WTC11 (cell line): ENCODE data around the gene STX8. TPM values are rescaled to one million over a fixed set of nuclear protein-coding genes. Genes with fewer than 3 reads are reported as not detected.
A peak's percentile ranks its signal among the peaks of the same experiment; 100 is the strongest.

Experiments used
- ATAC-seq: fragments of 200-7000 bp; cut with Tn5 transposase; 2 replicates; pipeline ENCODE4 v1.10.0; 2021; ENCODE audit warnings: mild to moderate bottlenecking, moderate library complexity
- CTCF ChIA-PET: fragments of 300-600 bp; sonication (Branson Sonifier 250); formaldehyde crosslinking; loops from one replicate; lab custom pipeline; 2021; ENCODE audit warnings: antibody characterized with exemption; lab: Charles Lee
- POLR2A ChIA-PET: fragments of 350-600 bp; sonication (Branson Sonifier 250); formaldehyde crosslinking; loops from one replicate; lab custom pipeline; 2021; ENCODE audit warnings: antibody characterized with exemption; lab: Charles Lee
- DNase-seq: peaks from one replicate; pipeline ENCODE4 v3.0.0; 2021; ENCODE audit warnings: low spot score
- H3K27ac Mint-ChIP-seq: 2 replicates; pipeline ENCODE4 v1.8.0; 2021; ENCODE audit warnings: mixed read lengths
- H3K27me3 Mint-ChIP-seq: 2 replicates; pipeline ENCODE4 v1.8.0; 2021; ENCODE audit warnings: low read depth, mild to moderate bottlenecking, moderate library complexity, mixed read lengths
- H3K36me3 Mint-ChIP-seq: 2 replicates; pipeline ENCODE4 v1.8.0; 2021; ENCODE audit warnings: mixed read lengths
- H3K4me1 Mint-ChIP-seq: 2 replicates; pipeline ENCODE4 v1.8.0; 2022; ENCODE audit warnings: mixed read lengths
- H3K4me3 Mint-ChIP-seq: 2 replicates; pipeline ENCODE4 v1.8.0; 2021; ENCODE audit warnings: mild to moderate bottlenecking, moderate library complexity, mixed read lengths
- H3K9me3 Mint-ChIP-seq: 2 replicates; pipeline ENCODE4 v1.8.0; 2021; ENCODE audit warnings: mixed read lengths
- CREB1 ChIP-seq: sonication (generic); formaldehyde crosslinking; IDR thresholded peaks from 2 replicates; pipeline ENCODE4 v1.8.0; 2023; ENCODE audit warnings: mild to moderate bottlenecking, missing genetic modification reagents
- JAZF1 ChIP-seq: fragments of 250-450 bp; sonication (Bioruptor Pico); IDR thresholded peaks from 2 replicates; pipeline ENCODE4 v1.9.0; 2021; ENCODE audit warnings: moderate library complexity, mild to moderate bottlenecking, inconsistent platforms
- MXD4 ChIP-seq: fragments of 250-450 bp; sonication (Bioruptor Pico); IDR thresholded peaks from 2 replicates; pipeline ENCODE4 v1.8.0; 2021; ENCODE audit warnings: mild to moderate bottlenecking, moderate library complexity, borderline replicate concordance
- NR3C1 ChIP-seq: sonication (generic); formaldehyde crosslinking; conservative IDR thresholded peaks from 2 replicates; pipeline ENCODE4 v1.8.1; 2023; ENCODE audit warnings: low read depth, mild to moderate bottlenecking, missing genetic modification reagents
- SP1 ChIP-seq: sonication (generic); formaldehyde crosslinking; conservative IDR thresholded peaks from 2 replicates; pipeline ENCODE4 v1.8.1; 2022; ENCODE audit warnings: missing genetic modification reagents
- TCF7 ChIP-seq: sonication (generic); formaldehyde crosslinking; IDR thresholded peaks from 2 replicates; pipeline ENCODE4 v1.8.0; 2022; ENCODE audit warnings: mild to moderate bottlenecking, low read depth, missing genetic modification reagents, moderate library complexity
- TEAD4 ChIP-seq: sonication (generic); formaldehyde crosslinking; IDR thresholded peaks from 2 replicates; pipeline ENCODE4 v1.8.0; 2022; ENCODE audit warnings: mild to moderate bottlenecking, missing genetic modification reagents
- ZNF423 ChIP-seq: fragments of 250-450 bp; sonication (Bioruptor Pico); IDR thresholded peaks from 2 replicates; pipeline ENCODE4 v2.1.2; 2022; ENCODE audit warnings: mild to moderate bottlenecking, moderate library complexity
- total RNA-seq: library from RNA; stranded (reverse); gene quantifications from 3 replicates; pipeline ENCODE4 v1.2.3, GENCODE V29; 2021
- TF ChIP-seq, protein P1 (sequence below): fragments of 250-450 bp; sonication (Bioruptor Pico); IDR thresholded peaks from 2 replicates; pipeline ENCODE4 v1.9.0; 2021; ENCODE audit warnings: moderate library complexity, mild to moderate bottlenecking, inconsistent platforms, borderline replicate concordance
- TF ChIP-seq, protein P2 (sequence below): sonication (generic); formaldehyde crosslinking; IDR thresholded peaks from 2 replicates; pipeline ENCODE4 v1.8.0; 2022; ENCODE audit warnings: missing genetic modification reagents
- TF ChIP-seq, protein P3 (sequence below): fragments of 250-450 bp; sonication (Bioruptor Pico); IDR thresholded peaks from 2 replicates; pipeline ENCODE4 v1.9.0; 2021; ENCODE audit warnings: mild to moderate bottlenecking, borderline replicate concordance
- TF ChIP-seq, protein P4 (sequence below): sonication (generic); formaldehyde crosslinking; IDR thresholded peaks from 2 replicates; pipeline ENCODE4 v1.8.1; 2023; ENCODE audit warnings: mild to moderate bottlenecking, missing genetic modification reagents, borderline replicate concordance
- TF ChIP-seq, protein P5 (sequence below): sonication (generic); formaldehyde crosslinking; IDR thresholded peaks from 2 replicates; pipeline ENCODE4 v1.8.0; 2022; ENCODE audit warnings: mild to moderate bottlenecking, missing genetic modification reagents

The STX8 gene
- total RNA-seq, 1 experiment from 2014 or later = 39.9 TPM

DNA sequence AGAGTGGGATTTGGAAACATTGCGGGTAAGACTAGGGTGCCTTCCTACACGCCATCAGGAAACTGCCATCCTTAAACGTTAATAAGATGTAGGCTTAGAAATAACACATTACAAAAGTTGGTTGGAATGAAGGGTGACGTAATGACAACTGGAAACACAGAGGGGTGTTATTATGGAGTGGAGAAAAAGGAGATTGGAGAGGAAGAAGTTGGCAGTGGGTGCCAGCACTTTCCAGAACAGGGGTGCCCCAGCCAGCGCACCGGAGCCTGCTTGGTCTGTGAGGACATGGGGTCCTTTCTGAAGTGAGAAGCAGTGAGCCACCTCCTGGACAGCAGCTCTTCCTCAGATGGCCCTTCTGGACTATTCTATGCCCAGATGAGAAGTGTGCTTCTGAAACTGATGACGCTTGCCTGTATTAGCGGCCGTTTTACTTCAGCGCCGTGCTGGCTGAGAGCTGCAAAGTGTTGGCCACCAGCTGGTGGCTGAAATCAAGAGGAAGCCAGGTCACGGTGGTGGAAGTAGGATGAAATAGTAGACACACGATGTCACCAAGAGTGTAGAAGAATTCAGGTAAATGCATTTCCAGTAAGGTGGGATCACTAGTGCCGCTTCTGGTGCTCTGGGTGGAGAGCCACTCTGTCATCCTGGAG is 309.5 kb downstream of the STX8 start (continued):
- TF ChIP-seq, protein P1, sequence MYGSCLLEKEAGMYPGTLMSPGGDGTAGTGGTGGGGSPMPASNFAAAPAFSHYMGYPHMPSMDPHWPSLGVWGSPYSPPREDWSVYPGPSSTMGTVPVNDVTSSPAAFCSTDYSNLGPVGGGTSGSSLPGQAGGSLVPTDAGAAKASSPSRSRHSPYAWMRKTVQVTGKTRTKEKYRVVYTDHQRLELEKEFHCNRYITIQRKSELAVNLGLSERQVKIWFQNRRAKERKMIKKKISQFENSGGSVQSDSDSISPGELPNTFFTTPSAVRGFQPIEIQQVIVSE (CRISPR knock-in tag) = no peak
- TF ChIP-seq TEAD4 (no peak), NR3C1 (CRISPR knock-in tag) (no peak)
- TF ChIP-seq, protein P2, sequence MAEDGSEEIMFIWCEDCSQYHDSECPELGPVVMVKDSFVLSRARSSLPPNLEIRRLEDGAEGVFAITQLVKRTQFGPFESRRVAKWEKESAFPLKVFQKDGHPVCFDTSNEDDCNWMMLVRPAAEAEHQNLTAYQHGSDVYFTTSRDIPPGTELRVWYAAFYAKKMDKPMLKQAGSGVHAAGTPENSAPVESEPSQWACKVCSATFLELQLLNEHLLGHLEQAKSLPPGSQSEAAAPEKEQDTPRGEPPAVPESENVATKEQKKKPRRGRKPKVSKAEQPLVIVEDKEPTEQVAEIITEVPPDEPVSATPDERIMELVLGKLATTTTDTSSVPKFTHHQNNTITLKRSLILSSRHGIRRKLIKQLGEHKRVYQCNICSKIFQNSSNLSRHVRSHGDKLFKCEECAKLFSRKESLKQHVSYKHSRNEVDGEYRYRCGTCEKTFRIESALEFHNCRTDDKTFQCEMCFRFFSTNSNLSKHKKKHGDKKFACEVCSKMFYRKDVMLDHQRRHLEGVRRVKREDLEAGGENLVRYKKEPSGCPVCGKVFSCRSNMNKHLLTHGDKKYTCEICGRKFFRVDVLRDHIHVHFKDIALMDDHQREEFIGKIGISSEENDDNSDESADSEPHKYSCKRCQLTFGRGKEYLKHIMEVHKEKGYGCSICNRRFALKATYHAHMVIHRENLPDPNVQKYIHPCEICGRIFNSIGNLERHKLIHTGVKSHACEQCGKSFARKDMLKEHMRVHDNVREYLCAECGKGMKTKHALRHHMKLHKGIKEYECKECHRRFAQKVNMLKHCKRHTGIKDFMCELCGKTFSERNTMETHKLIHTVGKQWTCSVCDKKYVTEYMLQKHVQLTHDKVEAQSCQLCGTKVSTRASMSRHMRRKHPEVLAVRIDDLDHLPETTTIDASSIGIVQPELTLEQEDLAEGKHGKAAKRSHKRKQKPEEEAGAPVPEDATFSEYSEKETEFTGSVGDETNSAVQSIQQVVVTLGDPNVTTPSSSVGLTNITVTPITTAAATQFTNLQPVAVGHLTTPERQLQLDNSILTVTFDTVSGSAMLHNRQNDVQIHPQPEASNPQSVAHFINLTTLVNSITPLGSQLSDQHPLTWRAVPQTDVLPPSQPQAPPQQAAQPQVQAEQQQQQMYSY = no peak

DNA sequence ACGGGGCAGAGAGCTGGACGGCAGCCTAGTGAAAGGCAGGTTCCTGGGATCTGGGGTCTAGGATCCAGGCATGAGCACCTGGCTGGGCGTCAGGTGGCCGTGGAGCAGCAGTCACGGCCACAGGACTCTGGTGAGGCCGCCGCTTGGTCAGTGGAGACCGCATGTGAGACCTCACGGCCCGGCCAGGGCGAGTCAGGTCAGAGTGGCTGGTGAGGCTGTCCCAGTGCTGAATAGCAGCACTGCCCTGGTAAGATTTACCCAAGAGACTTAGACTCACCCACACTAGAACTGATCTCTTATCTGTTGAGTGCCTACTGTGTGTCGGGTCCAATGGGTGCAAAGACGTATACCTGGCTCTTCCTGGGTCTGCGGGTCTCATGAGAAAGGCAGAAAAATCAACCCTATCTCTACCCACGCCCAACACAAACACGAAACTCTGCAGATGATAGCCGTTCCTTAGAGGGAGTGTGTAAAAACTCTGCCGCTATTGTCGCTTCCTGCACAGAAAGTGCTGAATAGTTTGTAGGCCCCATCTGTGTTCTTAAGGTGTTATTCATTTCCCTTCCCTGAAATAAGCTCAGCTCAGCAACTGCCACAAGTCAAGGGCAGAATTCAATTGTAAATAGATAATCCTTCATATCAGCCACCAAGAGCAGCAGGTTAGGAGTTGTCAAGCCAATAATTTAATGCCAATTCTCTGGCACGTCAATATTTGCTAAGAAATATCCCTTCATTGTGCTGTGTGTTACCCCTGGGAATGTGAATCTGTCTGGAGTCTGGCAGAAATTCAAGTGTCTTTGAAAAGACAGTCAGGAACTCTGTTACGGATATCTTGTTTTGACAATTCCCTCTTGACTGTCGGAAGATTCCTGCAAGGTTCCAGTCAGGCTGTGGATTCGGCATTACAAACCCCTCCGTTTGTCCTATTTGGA is 314.3 kb downstream of the STX8 start:
- ATAC-seq (0 out of 2 replicates have a peak, but pooled peaks have one; percentile 18), DNase-seq (no peak)
- Mint-ChIP-seq H3K4me1 (peaks cover 36% of the 10 kb centered on the region), H3K36me3 (no peaks in the 10 kb centered on the region), H3K27me3 (no peaks in the 10 kb centered on the region), H3K4me3 (no peak overlapping the region), H3K9me3 (no peaks in the 10 kb centered on the region), H3K27ac (peak overlapping the region; percentile 54; the same call in 1 of the 2 replicates)
- ChIA-PET CTCF (interaction anchor here (0.8 kb wide), 1 partner anchor 21 kb away, joined by 3 read pairs; no protein-coding TSS in a partner anchor), POLR2A (no interaction called here)
- TF ChIP-seq CREB1 (CRISPR knock-in tag) (no peak), TCF7 (CRISPR knock-in tag) (no peak), MXD4 (CRISPR knock-in tag) (no peak), JAZF1 (CRISPR knock-in tag) (no peak), ZNF423 (CRISPR knock-in tag) (no peak), SP1 (CRISPR knock-in tag) (no peak)
- TF ChIP-seq, protein P3, sequence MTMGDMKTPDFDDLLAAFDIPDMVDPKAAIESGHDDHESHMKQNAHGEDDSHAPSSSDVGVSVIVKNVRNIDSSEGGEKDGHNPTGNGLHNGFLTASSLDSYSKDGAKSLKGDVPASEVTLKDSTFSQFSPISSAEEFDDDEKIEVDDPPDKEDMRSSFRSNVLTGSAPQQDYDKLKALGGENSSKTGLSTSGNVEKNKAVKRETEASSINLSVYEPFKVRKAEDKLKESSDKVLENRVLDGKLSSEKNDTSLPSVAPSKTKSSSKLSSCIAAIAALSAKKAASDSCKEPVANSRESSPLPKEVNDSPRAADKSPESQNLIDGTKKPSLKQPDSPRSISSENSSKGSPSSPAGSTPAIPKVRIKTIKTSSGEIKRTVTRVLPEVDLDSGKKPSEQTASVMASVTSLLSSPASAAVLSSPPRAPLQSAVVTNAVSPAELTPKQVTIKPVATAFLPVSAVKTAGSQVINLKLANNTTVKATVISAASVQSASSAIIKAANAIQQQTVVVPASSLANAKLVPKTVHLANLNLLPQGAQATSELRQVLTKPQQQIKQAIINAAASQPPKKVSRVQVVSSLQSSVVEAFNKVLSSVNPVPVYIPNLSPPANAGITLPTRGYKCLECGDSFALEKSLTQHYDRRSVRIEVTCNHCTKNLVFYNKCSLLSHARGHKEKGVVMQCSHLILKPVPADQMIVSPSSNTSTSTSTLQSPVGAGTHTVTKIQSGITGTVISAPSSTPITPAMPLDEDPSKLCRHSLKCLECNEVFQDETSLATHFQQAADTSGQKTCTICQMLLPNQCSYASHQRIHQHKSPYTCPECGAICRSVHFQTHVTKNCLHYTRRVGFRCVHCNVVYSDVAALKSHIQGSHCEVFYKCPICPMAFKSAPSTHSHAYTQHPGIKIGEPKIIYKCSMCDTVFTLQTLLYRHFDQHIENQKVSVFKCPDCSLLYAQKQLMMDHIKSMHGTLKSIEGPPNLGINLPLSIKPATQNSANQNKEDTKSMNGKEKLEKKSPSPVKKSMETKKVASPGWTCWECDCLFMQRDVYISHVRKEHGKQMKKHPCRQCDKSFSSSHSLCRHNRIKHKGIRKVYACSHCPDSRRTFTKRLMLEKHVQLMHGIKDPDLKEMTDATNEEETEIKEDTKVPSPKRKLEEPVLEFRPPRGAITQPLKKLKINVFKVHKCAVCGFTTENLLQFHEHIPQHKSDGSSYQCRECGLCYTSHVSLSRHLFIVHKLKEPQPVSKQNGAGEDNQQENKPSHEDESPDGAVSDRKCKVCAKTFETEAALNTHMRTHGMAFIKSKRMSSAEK (CRISPR knock-in tag) = no peak
- TF ChIP-seq, protein P4, sequence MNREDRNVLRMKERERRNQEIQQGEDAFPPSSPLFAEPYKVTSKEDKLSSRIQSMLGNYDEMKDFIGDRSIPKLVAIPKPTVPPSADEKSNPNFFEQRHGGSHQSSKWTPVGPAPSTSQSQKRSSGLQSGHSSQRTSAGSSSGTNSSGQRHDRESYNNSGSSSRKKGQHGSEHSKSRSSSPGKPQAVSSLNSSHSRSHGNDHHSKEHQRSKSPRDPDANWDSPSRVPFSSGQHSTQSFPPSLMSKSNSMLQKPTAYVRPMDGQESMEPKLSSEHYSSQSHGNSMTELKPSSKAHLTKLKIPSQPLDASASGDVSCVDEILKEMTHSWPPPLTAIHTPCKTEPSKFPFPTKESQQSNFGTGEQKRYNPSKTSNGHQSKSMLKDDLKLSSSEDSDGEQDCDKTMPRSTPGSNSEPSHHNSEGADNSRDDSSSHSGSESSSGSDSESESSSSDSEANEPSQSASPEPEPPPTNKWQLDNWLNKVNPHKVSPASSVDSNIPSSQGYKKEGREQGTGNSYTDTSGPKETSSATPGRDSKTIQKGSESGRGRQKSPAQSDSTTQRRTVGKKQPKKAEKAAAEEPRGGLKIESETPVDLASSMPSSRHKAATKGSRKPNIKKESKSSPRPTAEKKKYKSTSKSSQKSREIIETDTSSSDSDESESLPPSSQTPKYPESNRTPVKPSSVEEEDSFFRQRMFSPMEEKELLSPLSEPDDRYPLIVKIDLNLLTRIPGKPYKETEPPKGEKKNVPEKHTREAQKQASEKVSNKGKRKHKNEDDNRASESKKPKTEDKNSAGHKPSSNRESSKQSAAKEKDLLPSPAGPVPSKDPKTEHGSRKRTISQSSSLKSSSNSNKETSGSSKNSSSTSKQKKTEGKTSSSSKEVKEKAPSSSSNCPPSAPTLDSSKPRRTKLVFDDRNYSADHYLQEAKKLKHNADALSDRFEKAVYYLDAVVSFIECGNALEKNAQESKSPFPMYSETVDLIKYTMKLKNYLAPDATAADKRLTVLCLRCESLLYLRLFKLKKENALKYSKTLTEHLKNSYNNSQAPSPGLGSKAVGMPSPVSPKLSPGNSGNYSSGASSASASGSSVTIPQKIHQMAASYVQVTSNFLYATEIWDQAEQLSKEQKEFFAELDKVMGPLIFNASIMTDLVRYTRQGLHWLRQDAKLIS (CRISPR knock-in tag) = no peak
- TF ChIP-seq, protein P2 = no peak
- TF ChIP-seq, protein P5, sequence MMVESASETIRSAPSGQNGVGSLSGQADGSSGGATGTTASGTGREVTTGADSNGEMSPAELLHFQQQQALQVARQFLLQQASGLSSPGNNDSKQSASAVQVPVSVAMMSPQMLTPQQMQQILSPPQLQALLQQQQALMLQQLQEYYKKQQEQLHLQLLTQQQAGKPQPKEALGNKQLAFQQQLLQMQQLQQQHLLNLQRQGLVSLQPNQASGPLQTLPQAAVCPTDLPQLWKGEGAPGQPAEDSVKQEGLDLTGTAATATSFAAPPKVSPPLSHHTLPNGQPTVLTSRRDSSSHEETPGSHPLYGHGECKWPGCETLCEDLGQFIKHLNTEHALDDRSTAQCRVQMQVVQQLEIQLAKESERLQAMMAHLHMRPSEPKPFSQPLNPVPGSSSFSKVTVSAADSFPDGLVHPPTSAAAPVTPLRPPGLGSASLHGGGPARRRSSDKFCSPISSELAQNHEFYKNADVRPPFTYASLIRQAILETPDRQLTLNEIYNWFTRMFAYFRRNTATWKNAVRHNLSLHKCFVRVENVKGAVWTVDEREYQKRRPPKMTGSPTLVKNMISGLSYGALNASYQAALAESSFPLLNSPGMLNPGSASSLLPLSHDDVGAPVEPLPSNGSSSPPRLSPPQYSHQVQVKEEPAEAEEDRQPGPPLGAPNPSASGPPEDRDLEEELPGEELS (CRISPR knock-in tag) = no peak
